Thoracic aorta (tissue), 2 donors: Measurements from ENCODE around the gene PTCD1. TPM values are rescaled to one million over a fixed set of nuclear protein-coding genes. Genes with fewer than 3 reads are reported as not detected.

Source experiments
- ATAC-seq: fragments of 150-250 bp; one replicate; pipeline ENCODE4 v1.8.0; 2017; ENCODE audit warnings: low read depth; ENCODE audit not compliant: insufficient number of reproducible peaks, low FRiP score
- DNase-seq: peaks from one replicate; pipeline ENCODE4 v3.0.0-alpha.2; 2020; ENCODE audit warnings: low spot score
- H3K27ac ChIP-seq, 2 donors: fragments of 200-600 bp; sonication (generic); 1 replicate in 1 of 2; 2 replicates in 1 of 2; pipeline ENCODE4 v1.5.1; 2016; ENCODE audit warnings: mild to moderate bottlenecking in 2 of 2, moderate library complexity in 2 of 2
- H3K27me3 ChIP-seq: fragments of 200-600 bp; sonication (generic); replicated peaks from 2 replicates; pipeline ENCODE4 v1.6.0; 2016; ENCODE audit warnings: mild to moderate bottlenecking; ENCODE audit not compliant: insufficient read depth
- H3K36me3 ChIP-seq: fragments of 200-600 bp; sonication (generic); one replicate; pipeline ENCODE4 v1.5.1; 2016
- H3K4me1 ChIP-seq, 2 donors: fragments of 200-600 bp; sonication (generic); 1 replicate in 1 of 2; 2 replicates in 1 of 2; pipeline versions ENCODE4 v1.5.1 to v1.6.0; 2016; ENCODE audit warnings: low read depth in 2 of 2, mild to moderate bottlenecking in 1 of 2; ENCODE audit not compliant: control insufficient read depth in 1 of 2
- H3K4me3 ChIP-seq: fragments of 200-600 bp; sonication (generic); 2 replicates; pipeline ENCODE4 v1.5.1; 2016; ENCODE audit warnings: mild to moderate bottlenecking
- H3K9me3 ChIP-seq: fragments of 200-600 bp; sonication (generic); 2 replicates; pipeline ENCODE4 v1.5.1; 2016
- CTCF ChIP-seq: fragments of 200-600 bp; sonication (generic); IDR thresholded peaks from one replicate; pipeline ENCODE4 v1.5.1; 2019; ENCODE audit warnings: antibody characterized with exemption
- total RNA-seq, 2 donors: library from RNA; depleted of rRNA; stranded (reverse); fragments of >200 nt; gene quantifications; one replicate each; pipeline versions ENCODE4 v1.1.0 to v1.2.3, GENCODE V29; 2016

The PTCD1 gene
- total RNA-seq, 2 donors from 2014 or later, result 5.1 to 23.7 TPM

- ATAC-seq (no peak), DNase-seq (no peak)
- Histone ChIP-seq H3K4me1 (no peaks in the 10 kb centered on the region), H3K27me3 (no peaks in the 10 kb centered on the region), H3K4me3 (no peak overlapping the region), H3K9me3 (no peaks in the 10 kb centered on the region), H3K27ac (no peak overlapping the region), H3K36me3 (peaks cover 41% of the 10 kb centered on the region)
- no peak for TF ChIP-seq CTCF
Observed at GRCh38 chr7:99424932-99425730, 13.5 kb downstream of the PTCD1 start.

- Histone ChIP-seq H3K9me3 (no peaks in the 10 kb centered on the region), H3K27ac (no peak overlapping the region)
- TF ChIP-seq CTCF, result no peak
Observed at GRCh38 chr7:99422625-99423024, 16.0 kb downstream of the PTCD1 start.

GRCh38 chr7:99422186-99422585 is 16.4 kb downstream of the PTCD1 start:
- Histone ChIP-seq H3K9me3 (no peaks in the 10 kb centered on the region), H3K36me3 (peaks cover 63% of the 10 kb centered on the region), H3K4me1 (no peaks in the 10 kb centered on the region), H3K27me3 (no peaks in the 10 kb centered on the region), H3K27ac (no peak overlapping the region), H3K4me3 (no peak overlapping the region)
- no peak for DNase-seq
- TF ChIP-seq CTCF, result no peak
- ATAC-seq, result no peak

More at GRCh38 chr7:99422625-99423024, 16.0 kb downstream of the PTCD1 start:
- Histone ChIP-seq H3K36me3 (peaks cover 58% of the 10 kb centered on the region), H3K4me1 (no peaks in the 10 kb centered on the region), H3K27me3 (no peaks in the 10 kb centered on the region), H3K4me3 (no peak overlapping the region)
- no peak for ATAC-seq
- DNase-seq, result no peak

- no peaks in the 10 kb centered on the region for H3K9me3 ChIP-seq
- no peaks in the 10 kb centered on the region for H3K27me3 ChIP-seq
- no peak for DNase-seq
- H3K4me1 ChIP-seq, result no peaks in the 10 kb centered on the region
- no peak overlapping the region for H3K27ac ChIP-seq
- TF ChIP-seq CTCF, result no peak
- H3K4me3 ChIP-seq, result no peak overlapping the region
- no peak for ATAC-seq
- H3K36me3 ChIP-seq, result peaks cover 75% of the 10 kb centered on the region
Observed at GRCh38 chr7:99420986-99421385, 17.6 kb downstream of the PTCD1 start.

- ATAC-seq, result no peak
- TF ChIP-seq CTCF, result no peak
Observed at GRCh38 chr7:99420213-99420612, 18.4 kb downstream of the PTCD1 start.

More at GRCh38 chr7:99420213-99420612, 18.4 kb downstream of the PTCD1 start:
- DNase-seq, result no peak
- H3K4me3 ChIP-seq, result no peak overlapping the region
- H3K36me3 ChIP-seq, result peaks cover 74% of the 10 kb centered on the region
- no peaks in the 10 kb centered on the region for H3K4me1 ChIP-seq
- H3K9me3 ChIP-seq, result no peaks in the 10 kb centered on the region
- no peak overlapping the region for H3K27ac ChIP-seq
- H3K27me3 ChIP-seq, result no peaks in the 10 kb centered on the region
